ENCODE results near the gene ISCU.

Gene ISCU

GRCh38 chr12:108525681-108526080 lies 36.7 kb upstream of the ISCU start:
- Histone ChIP-seq H3K9ac (ENCODE audit: low read length) (no peak overlapping the region), H3K4me3 (ENCODE audit: low read length) (no peak overlapping the region), H3K36me3 (replicated peaks; ENCODE audit: low read depth, low read length) (peaks cover 85% of the 10 kb centered on the region), H2AFZ (ENCODE audit: low read depth, low read length) (no peak overlapping the region), H3K27me3 (ENCODE audit: low read depth, low read length) (no peaks in the 10 kb centered on the region), H3K27ac (ENCODE audit: low read length) (no peak overlapping the region), H3K4me2 (ENCODE audit: low read length) (no peak overlapping the region), H3K9me3 (ENCODE audit: insufficient read depth, low read length) (no peaks in the 10 kb centered on the region), H3K79me2 (ENCODE audit: low read length) (peaks cover 10% of the 10 kb centered on the region), H4K20me1 (ENCODE audit: insufficient read depth, low read length) (peaks cover 9% of the 10 kb centered on the region; the same call in 1 of the 2 replicates), H3K4me1 (ENCODE audit: low read length) (no peaks in the 10 kb centered on the region)
- no peak for TF ChIP-seq EZH2phosphoT487 (IDR thresholded peaks at IDR 0.05; ENCODE audit: low read depth)
- TF ChIP-seq, protein P1, sequence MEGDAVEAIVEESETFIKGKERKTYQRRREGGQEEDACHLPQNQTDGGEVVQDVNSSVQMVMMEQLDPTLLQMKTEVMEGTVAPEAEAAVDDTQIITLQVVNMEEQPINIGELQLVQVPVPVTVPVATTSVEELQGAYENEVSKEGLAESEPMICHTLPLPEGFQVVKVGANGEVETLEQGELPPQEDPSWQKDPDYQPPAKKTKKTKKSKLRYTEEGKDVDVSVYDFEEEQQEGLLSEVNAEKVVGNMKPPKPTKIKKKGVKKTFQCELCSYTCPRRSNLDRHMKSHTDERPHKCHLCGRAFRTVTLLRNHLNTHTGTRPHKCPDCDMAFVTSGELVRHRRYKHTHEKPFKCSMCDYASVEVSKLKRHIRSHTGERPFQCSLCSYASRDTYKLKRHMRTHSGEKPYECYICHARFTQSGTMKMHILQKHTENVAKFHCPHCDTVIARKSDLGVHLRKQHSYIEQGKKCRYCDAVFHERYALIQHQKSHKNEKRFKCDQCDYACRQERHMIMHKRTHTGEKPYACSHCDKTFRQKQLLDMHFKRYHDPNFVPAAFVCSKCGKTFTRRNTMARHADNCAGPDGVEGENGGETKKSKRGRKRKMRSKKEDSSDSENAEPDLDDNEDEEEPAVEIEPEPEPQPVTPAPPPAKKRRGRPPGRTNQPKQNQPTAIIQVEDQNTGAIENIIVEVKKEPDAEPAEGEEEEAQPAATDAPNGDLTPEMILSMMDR (IDR thresholded peaks at IDR 0.05; ENCODE audit: low read depth, low read length): no peak

DNA sequence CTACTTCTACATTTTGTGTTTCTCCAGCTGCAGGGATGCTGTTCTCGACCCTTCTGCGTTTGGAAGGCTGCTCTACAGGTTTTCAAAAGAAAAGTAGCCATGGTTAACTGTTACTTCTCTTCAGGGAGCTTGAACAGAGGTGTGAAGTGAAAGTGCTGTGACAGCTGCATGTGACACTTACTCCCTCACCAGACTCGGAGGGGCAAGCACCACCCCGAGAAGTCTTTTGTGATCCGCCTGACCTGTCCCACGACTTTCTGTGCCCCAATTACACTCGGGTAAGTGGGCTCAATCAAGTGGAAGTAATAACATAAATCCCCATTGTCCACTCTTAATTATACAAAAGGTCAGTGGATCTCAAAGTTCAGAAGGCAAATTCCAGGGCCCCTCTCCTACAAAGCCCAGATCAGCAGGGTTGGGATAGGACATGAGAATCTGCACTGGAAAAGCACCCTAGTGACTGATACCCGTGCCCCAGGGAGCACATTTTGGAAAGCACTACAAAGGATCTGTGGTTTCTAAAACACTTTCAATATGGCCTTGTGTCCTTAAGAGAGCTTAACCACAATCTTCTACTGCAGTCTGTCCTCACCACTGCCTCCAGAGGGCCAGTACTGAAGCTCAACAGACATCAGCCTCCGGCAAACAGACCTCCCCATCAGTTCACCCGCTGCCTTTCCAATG lies 35.8 kb upstream of the ISCU start:
- Histone ChIP-seq H3K4me2 (ENCODE audit: low read length) (no peak overlapping the region), H3K27me3 (ENCODE audit: low read depth, low read length) (no peaks in the 10 kb centered on the region), H4K20me1 (ENCODE audit: insufficient read depth, low read length) (peaks cover 9% of the 10 kb centered on the region; the same call in 1 of the 2 replicates)

GRCh38 chr12:108527166-108527496 lies 35.3 kb upstream of the ISCU start:
- peaks cover 9% of the 10 kb centered on the region; the same call in 1 of the 2 replicates for H4K20me1 ChIP-seq (ENCODE audit: insufficient read depth, low read length)
- H3K4me3 ChIP-seq (ENCODE audit: low read length): no peak overlapping the region
- H3K4me2 ChIP-seq (ENCODE audit: low read length): no peak overlapping the region
- no peaks in the 10 kb centered on the region for H3K4me1 ChIP-seq (ENCODE audit: low read length)
- H3K27me3 ChIP-seq (ENCODE audit: low read depth, low read length): no peaks in the 10 kb centered on the region
- peaks cover 10% of the 10 kb centered on the region for H3K79me2 ChIP-seq (ENCODE audit: low read length)
- no peak for TF ChIP-seq EZH2phosphoT487 (IDR thresholded peaks at IDR 0.05; ENCODE audit: low read depth)
- TF ChIP-seq, protein P1 (IDR thresholded peaks at IDR 0.05; ENCODE audit: low read depth, low read length): no peak
- no peak overlapping the region for H3K9ac ChIP-seq (ENCODE audit: low read length)
- H2AFZ ChIP-seq (ENCODE audit: low read depth, low read length): no peak overlapping the region
- peaks cover 81% of the 10 kb centered on the region for H3K36me3 ChIP-seq (replicated peaks; ENCODE audit: low read depth, low read length)
- H3K27ac ChIP-seq (ENCODE audit: low read length): no peak overlapping the region
- H3K9me3 ChIP-seq (ENCODE audit: insufficient read depth, low read length): no peaks in the 10 kb centered on the region

More for the DNA sequence above, 35.8 kb upstream of the ISCU start:
- H3K9ac ChIP-seq (ENCODE audit: low read length): no peak overlapping the region
- H3K9me3 ChIP-seq (ENCODE audit: insufficient read depth, low read length): no peaks in the 10 kb centered on the region
- H3K27ac ChIP-seq (ENCODE audit: low read length): no peak overlapping the region
- H3K4me1 ChIP-seq (ENCODE audit: low read length): no peaks in the 10 kb centered on the region
- H3K36me3 ChIP-seq (replicated peaks; ENCODE audit: low read depth, low read length): peaks cover 80% of the 10 kb centered on the region
- peaks cover 10% of the 10 kb centered on the region for H3K79me2 ChIP-seq (ENCODE audit: low read length)
- TF ChIP-seq, protein P1 (IDR thresholded peaks at IDR 0.05; ENCODE audit: low read depth, low read length): no peak
- no peak for TF ChIP-seq EZH2phosphoT487 (IDR thresholded peaks at IDR 0.05; ENCODE audit: low read depth)
- H2AFZ ChIP-seq (ENCODE audit: low read depth, low read length): no peak overlapping the region
- H3K4me3 ChIP-seq (ENCODE audit: low read length): no peak overlapping the region

GRCh38 chr12:108530161-108530560 lies 32.2 kb upstream of the ISCU start:
- Histone ChIP-seq H3K9ac (ENCODE audit: low read length) (no peak overlapping the region), H3K36me3 (replicated peaks; ENCODE audit: low read depth, low read length) (peaks cover 72% of the 10 kb centered on the region), H3K4me2 (ENCODE audit: low read length) (no peak overlapping the region), H3K4me3 (ENCODE audit: low read length) (no peak overlapping the region), H3K4me1 (ENCODE audit: low read length) (no peaks in the 10 kb centered on the region), H4K20me1 (ENCODE audit: insufficient read depth, low read length) (peaks cover 5% of the 10 kb centered on the region; the same call in 1 of the 2 replicates), H2AFZ (ENCODE audit: low read depth, low read length) (no peak overlapping the region), H3K27ac (ENCODE audit: low read length) (no peak overlapping the region), H3K27me3 (ENCODE audit: low read depth, low read length) (no peaks in the 10 kb centered on the region), H3K79me2 (ENCODE audit: low read length) (peaks cover 16% of the 10 kb centered on the region), H3K9me3 (ENCODE audit: insufficient read depth, low read length) (no peaks in the 10 kb centered on the region)
- no peak for TF ChIP-seq EZH2phosphoT487 (IDR thresholded peaks at IDR 0.05; ENCODE audit: low read depth)
- TF ChIP-seq, protein P1 (IDR thresholded peaks at IDR 0.05; ENCODE audit: low read depth, low read length): no peak

All from OCI-LY3 (cell line).